H9 (cell line): ENCODE results near the gene STK32C. TPM values are rescaled to one million over a fixed set of nuclear protein-coding genes. Genes with fewer than 3 reads are reported as not detected.
A peak's percentile ranks its signal among the peaks of the same experiment; 100 is the strongest.

Experiments
- DNase-seq: peaks from one replicate; pipeline ENCODE4 v3.0.0-alpha.2; 2017
- H2AFZ ChIP-seq: one replicate; pipeline ENCODE4 v1.6.1; 2013; ENCODE audit warnings: mild to moderate bottlenecking, low read length, control low read depth, moderate library complexity
- H2AK5ac ChIP-seq: 2 replicates; pipeline ENCODE4 v1.6.1; 2013; ENCODE audit warnings: low read length, control low read depth, mixed read lengths; ENCODE audit not compliant: insufficient read length
- H2BK120ac ChIP-seq: one replicate; pipeline ENCODE4 v1.6.1; 2013; ENCODE audit warnings: low read depth, mild to moderate bottlenecking, low read length, control low read depth, inconsistent platforms; ENCODE audit not compliant: poor library complexity, severe bottlenecking
- H2BK12ac ChIP-seq: 2 replicates; pipeline ENCODE4 v1.6.1; 2013; ENCODE audit warnings: low read length, control low read depth, mixed read lengths, low read depth; ENCODE audit not compliant: insufficient read length
- H2BK15ac ChIP-seq: 2 replicates; pipeline ENCODE4 v1.6.1; 2013; ENCODE audit warnings: low read depth, low read length, control low read depth
- H2BK20ac ChIP-seq: one replicate; pipeline ENCODE4 v1.6.1; 2013; ENCODE audit warnings: low read depth, mild to moderate bottlenecking, low read length, control low read depth, inconsistent platforms; ENCODE audit not compliant: poor library complexity, severe bottlenecking
- H2BK5ac ChIP-seq: 2 replicates; pipeline ENCODE4 v1.6.1; 2013; ENCODE audit warnings: low read length, control low read depth, mixed read lengths; ENCODE audit not compliant: insufficient read length
- H3K14ac ChIP-seq: 2 replicates; pipeline ENCODE4 v1.6.1; 2013; ENCODE audit warnings: low read length, control low read depth; ENCODE audit not compliant: insufficient read depth
- H3K18ac ChIP-seq: 2 replicates; pipeline ENCODE4 v1.6.1; 2013; ENCODE audit warnings: low read depth, mild to moderate bottlenecking, mixed read lengths, low read length, control low read depth; ENCODE audit not compliant: insufficient read length
- H3K23ac ChIP-seq: 2 replicates; pipeline ENCODE4 v1.6.1; 2013; ENCODE audit warnings: low read length, control low read depth, mixed read lengths, low read depth; ENCODE audit not compliant: insufficient read length
- H3K23me2 ChIP-seq: 2 replicates; pipeline ENCODE4 v1.6.1; 2013; ENCODE audit warnings: low read depth, mild to moderate bottlenecking, mixed read lengths, low read length, control low read depth; ENCODE audit not compliant: insufficient read length, poor library complexity, severe bottlenecking
- H3K27ac ChIP-seq: 2 replicates; pipeline ENCODE4 v1.5.1; 2013; ENCODE audit warnings: low read length, control low read depth, mixed read lengths, low read depth; ENCODE audit not compliant: insufficient read length
- H3K27me3 ChIP-seq: 2 replicates; pipeline ENCODE4 v1.6.1; 2013; ENCODE audit warnings: low read length, control low read depth, inconsistent platforms; ENCODE audit not compliant: insufficient read depth
- H3K4ac ChIP-seq: 2 replicates; pipeline ENCODE4 v1.6.1; 2013; ENCODE audit warnings: low read depth, mild to moderate bottlenecking, control low read depth, inconsistent platforms, low read length, moderate library complexity
- H3K4me1 ChIP-seq: 2 replicates; pipeline ENCODE4 v1.6.1; 2013; ENCODE audit warnings: low read length, control low read depth, inconsistent platforms; ENCODE audit not compliant: insufficient read depth
- H3K4me2 ChIP-seq: 2 replicates; pipeline ENCODE4 v1.6.1; 2013; ENCODE audit warnings: low read length, control low read depth, mixed read lengths; ENCODE audit not compliant: insufficient read length, insufficient read depth
- H3K56ac ChIP-seq: 2 replicates; pipeline ENCODE4 v1.6.1; 2013; ENCODE audit warnings: low read depth, mild to moderate bottlenecking, mixed read lengths, low read length, control low read depth; ENCODE audit not compliant: insufficient read length
- H3K79me1 ChIP-seq: 2 replicates; pipeline ENCODE4 v1.6.1; 2013; ENCODE audit warnings: low read depth, mild to moderate bottlenecking, moderate library complexity, low read length, control low read depth, inconsistent platforms; ENCODE audit not compliant: insufficient read depth, poor library complexity, severe bottlenecking
- H3K79me2 ChIP-seq: 2 replicates; pipeline ENCODE4 v1.6.1; 2013; ENCODE audit warnings: low read length, control low read depth, inconsistent platforms; ENCODE audit not compliant: insufficient read depth
- H3K9ac ChIP-seq: 2 replicates; pipeline ENCODE4 v1.6.1; 2013; ENCODE audit warnings: low read length, control low read depth, mixed read lengths; ENCODE audit not compliant: insufficient read length; ENCODE audit errors: extremely low read depth
- H3K9me3 ChIP-seq: one replicate; pipeline ENCODE4 v1.6.1; 2013; ENCODE audit warnings: low read depth, low read length, inconsistent platforms; ENCODE audit not compliant: control insufficient read depth
- H3T11ph ChIP-seq: one replicate; pipeline ENCODE4 v1.6.1; 2013; ENCODE audit warnings: mild to moderate bottlenecking, low read length, control low read depth, inconsistent platforms
- H4K20me1 ChIP-seq: one replicate; pipeline ENCODE4 v1.6.1; 2013; ENCODE audit not compliant: control insufficient read depth, insufficient read length, insufficient read depth
- H4K5ac ChIP-seq: 2 replicates; pipeline ENCODE4 v1.6.1; 2013; ENCODE audit warnings: low read depth, mild to moderate bottlenecking, mixed read lengths, low read length, control low read depth; ENCODE audit not compliant: insufficient read length
- H4K8ac ChIP-seq: replicated peaks from 2 replicates; pipeline ENCODE4 v1.6.1; 2013; ENCODE audit warnings: low read length, control low read depth, mixed read lengths, low read depth; ENCODE audit not compliant: insufficient read length
- H4K91ac ChIP-seq: 2 replicates; pipeline ENCODE4 v1.6.1; 2013; ENCODE audit warnings: low read depth, mild to moderate bottlenecking, moderate library complexity, mixed read lengths, low read length, control low read depth; ENCODE audit not compliant: insufficient read length
- H3K27ac Mint-ChIP-seq, 3 experiments: 2 replicates in 2 of 3; 3 replicates in 1 of 3; pipeline ENCODE4 v1.8.0; 2020 to 2021; ENCODE audit warnings: mixed read lengths in 3 of 3, mild to moderate bottlenecking in 1 of 3, moderate library complexity in 1 of 3
- H3K27me3 Mint-ChIP-seq: 2 replicates; pipeline ENCODE4 v1.8.0; 2021; ENCODE audit warnings: low read depth, mild to moderate bottlenecking, moderate library complexity, mixed read lengths
- H3K36me3 Mint-ChIP-seq, 3 experiments: 2 replicates in 2 of 3; 3 replicates in 1 of 3; pipeline ENCODE4 v1.8.0; 2020 to 2021; ENCODE audit warnings: low read depth in 3 of 3, mixed read lengths in 3 of 3; ENCODE audit not compliant: insufficient read depth in 1 of 3
- H3K4me1 Mint-ChIP-seq, 2 experiments: 2 replicates each; pipeline ENCODE4 v1.8.0; 2020; ENCODE audit warnings: mixed read lengths in 2 of 2
- H3K4me3 Mint-ChIP-seq, 2 experiments: 2 replicates in 1 of 2; 3 replicates in 1 of 2; pipeline ENCODE4 v1.8.0; 2020 to 2021; ENCODE audit warnings: mild to moderate bottlenecking in 2 of 2, mixed read lengths in 2 of 2, moderate library complexity in 1 of 2
- H3K9me3 Mint-ChIP-seq, 2 experiments: 2 replicates in 1 of 2; 3 replicates in 1 of 2; pipeline ENCODE4 v1.8.0; 2020; ENCODE audit warnings: mild to moderate bottlenecking in 2 of 2, mixed read lengths in 2 of 2, moderate library complexity in 1 of 2
- WGBS: extraction: QIAGEN DNeasy Blood & Tissue Kit; methylation state at CpG from one replicate; pipeline ENCODE4 v1.1.7; 2013; ENCODE audit warnings: missing lambda C conversion rate, low lambda C conversion rate, mixed read lengths; ENCODE audit not compliant: insufficient read length; ENCODE audit errors: extremely low coverage; 5-methylcytosine and 5-hydroxymethylcytosine counted together
- total RNA-seq: library from RNA; stranded (reverse); gene quantifications from 2 replicates; pipeline ENCODE4 v1.2.1, GENCODE V29; 2021
- TF ChIP-seq, protein P1 (sequence below): fragments of 200-600 bp; sonication (generic); conservative IDR thresholded peaks from 3 replicates; pipeline ENCODE4 v1.8.0; 2021; ENCODE audit warnings: antibody characterized with exemption, mild to moderate bottlenecking

Gene STK32C
- total RNA-seq, 1 experiment from 2014 or later, result 11.3 TPM

DNA sequence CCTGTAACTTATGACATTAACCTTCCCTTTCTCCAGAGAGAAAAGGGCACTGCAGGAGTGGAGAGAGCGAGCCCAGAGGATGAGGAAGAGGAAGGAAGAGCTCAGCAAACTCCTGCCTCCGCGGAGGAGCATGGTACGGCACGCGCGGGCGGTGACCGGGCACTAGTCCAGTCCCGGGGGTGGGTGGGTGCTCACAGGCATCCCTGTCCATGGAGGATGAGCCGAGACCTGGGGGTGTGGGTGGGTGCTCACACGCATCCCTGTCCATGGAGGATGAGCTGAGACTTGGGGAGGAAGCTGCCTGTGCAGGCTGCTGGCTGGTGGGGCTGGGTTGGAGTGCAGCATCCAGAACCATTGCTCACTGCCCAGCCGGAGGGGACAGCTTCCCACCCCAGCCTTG lies 48.0 kb upstream of the STK32C start:
- Mint-ChIP-seq H3K4me1 (peaks cover 2 to 6% of the 10 kb centered on the region in 2 experiments; a peak in 2 of 4 replicates), H3K27me3 (peaks cover 5% of the 10 kb centered on the region), H3K27ac (peak overlapping the region in 2 of 3 experiments; percentile 16 to 80; a peak in 1 of 7 replicates), H3K36me3 (peaks cover 0 to 4% (median 0%) of the 10 kb centered on the region in 3 experiments; a peak in 3 of 7 replicates), H3K4me3 (no peak overlapping the region), H3K9me3 (peaks cover 3 to 7% of the 10 kb centered on the region in 2 experiments; a peak in 4 of 5 replicates)
- no peaks in the 10 kb centered on the region for H3K27me3 ChIP-seq
- H2BK120ac ChIP-seq, result no peak overlapping the region
- no CpG with 5 or more reads among the region's 13 CpGs for WGBS
- H3K4me2 ChIP-seq, result no peak overlapping the region
- no peaks in the 10 kb centered on the region for H3K79me2 ChIP-seq
- H2BK5ac ChIP-seq, result no peak overlapping the region
- no peak overlapping the region for H3K27ac ChIP-seq
- H2AFZ ChIP-seq, result no peak overlapping the region
- no peak overlapping the region for H4K91ac ChIP-seq
- no peak overlapping the region for H3K14ac ChIP-seq
- no peak overlapping the region for H2BK20ac ChIP-seq
- H4K8ac ChIP-seq, result no peak overlapping the region
- H3K18ac ChIP-seq, result no peak overlapping the region
- no peaks in the 10 kb centered on the region for H3K4me1 ChIP-seq
- H3K79me1 ChIP-seq, result no peaks in the 10 kb centered on the region
- H4K20me1 ChIP-seq, result no peaks in the 10 kb centered on the region
- H3K9ac ChIP-seq, result no peak overlapping the region
- DNase-seq, result no peak
- no peak overlapping the region for H2AK5ac ChIP-seq
- H2BK15ac ChIP-seq, result no peak overlapping the region
- H3T11ph ChIP-seq, result no peak overlapping the region
- no peak overlapping the region for H3K56ac ChIP-seq
- H3K9me3 ChIP-seq, result no peaks in the 10 kb centered on the region
- H2BK12ac ChIP-seq, result no peak overlapping the region
- H3K4ac ChIP-seq, result no peak overlapping the region
- TF ChIP-seq, protein P1, sequence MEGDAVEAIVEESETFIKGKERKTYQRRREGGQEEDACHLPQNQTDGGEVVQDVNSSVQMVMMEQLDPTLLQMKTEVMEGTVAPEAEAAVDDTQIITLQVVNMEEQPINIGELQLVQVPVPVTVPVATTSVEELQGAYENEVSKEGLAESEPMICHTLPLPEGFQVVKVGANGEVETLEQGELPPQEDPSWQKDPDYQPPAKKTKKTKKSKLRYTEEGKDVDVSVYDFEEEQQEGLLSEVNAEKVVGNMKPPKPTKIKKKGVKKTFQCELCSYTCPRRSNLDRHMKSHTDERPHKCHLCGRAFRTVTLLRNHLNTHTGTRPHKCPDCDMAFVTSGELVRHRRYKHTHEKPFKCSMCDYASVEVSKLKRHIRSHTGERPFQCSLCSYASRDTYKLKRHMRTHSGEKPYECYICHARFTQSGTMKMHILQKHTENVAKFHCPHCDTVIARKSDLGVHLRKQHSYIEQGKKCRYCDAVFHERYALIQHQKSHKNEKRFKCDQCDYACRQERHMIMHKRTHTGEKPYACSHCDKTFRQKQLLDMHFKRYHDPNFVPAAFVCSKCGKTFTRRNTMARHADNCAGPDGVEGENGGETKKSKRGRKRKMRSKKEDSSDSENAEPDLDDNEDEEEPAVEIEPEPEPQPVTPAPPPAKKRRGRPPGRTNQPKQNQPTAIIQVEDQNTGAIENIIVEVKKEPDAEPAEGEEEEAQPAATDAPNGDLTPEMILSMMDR, result no peak
- no peak overlapping the region for H3K23ac ChIP-seq
- no peak overlapping the region for H4K5ac ChIP-seq
- H3K23me2 ChIP-seq, result no peaks in the 10 kb centered on the region
